Left ventricle myocardium inferior (tissue), 1 donor: ENCODE data around the gene DGKH. TPM values are rescaled to one million over a fixed set of nuclear protein-coding genes. Genes with fewer than 3 reads are reported as not detected.
A peak's percentile ranks its signal among the peaks of the same experiment; 100 is the strongest.

ENCODE experiments used
- DNase-seq: peaks from one replicate; pipeline ENCODE4 v3.0.0-alpha.2; 2020
- H3K27ac ChIP-seq: fragments of 200-600 bp; replicated peaks from 2 replicates; pipeline ENCODE4 v1.8.0; 2021
- H3K27me3 ChIP-seq: fragments of 200-600 bp; 2 replicates; pipeline ENCODE4 v1.8.0; 2021; ENCODE audit warnings: low read depth
- H3K36me3 ChIP-seq: fragments of 200-600 bp; 2 replicates; pipeline ENCODE4 v1.8.0; 2021
- H3K4me1 ChIP-seq: fragments of 200-600 bp; 2 replicates; pipeline ENCODE4 v1.8.0; 2021
- H3K4me3 ChIP-seq: fragments of 200-600 bp; 2 replicates; pipeline ENCODE4 v1.8.0; 2021; ENCODE audit warnings: mild to moderate bottlenecking, moderate library complexity
- H3K9me3 ChIP-seq: fragments of 200-600 bp; replicated peaks from 2 replicates; pipeline ENCODE4 v1.8.0; 2021
- intact Hi-C: fragments of 100-400 bp; cut with micrococcal nuclease; formaldehyde crosslinking; loops from one replicate; pipeline ENCODE4 v1.11.0; 2022
- total RNA-seq: library from RNA; stranded (reverse); fragmentation: NEBNext Ultra II Directional; extraction: Animal tissue kit (Norgen Biotek cat#: 25700); gene quantifications from one replicate; pipeline ENCODE4 v1.2.1, GENCODE V29; 2021
- TF ChIP-seq, protein P1 (sequence below): fragments of 200-600 bp; IDR thresholded peaks from 2 replicates; pipeline ENCODE4 v1.8.0; 2021; ENCODE audit warnings: antibody characterized with exemption, mild to moderate bottlenecking, borderline replicate concordance
- donor health status: DM: no; HTN: yes; CAD: no; lungs with severe emphysema.

DGKH gene
- total RNA-seq, 1 donor from 2014 or later = 4.8 TPM

DNA sequence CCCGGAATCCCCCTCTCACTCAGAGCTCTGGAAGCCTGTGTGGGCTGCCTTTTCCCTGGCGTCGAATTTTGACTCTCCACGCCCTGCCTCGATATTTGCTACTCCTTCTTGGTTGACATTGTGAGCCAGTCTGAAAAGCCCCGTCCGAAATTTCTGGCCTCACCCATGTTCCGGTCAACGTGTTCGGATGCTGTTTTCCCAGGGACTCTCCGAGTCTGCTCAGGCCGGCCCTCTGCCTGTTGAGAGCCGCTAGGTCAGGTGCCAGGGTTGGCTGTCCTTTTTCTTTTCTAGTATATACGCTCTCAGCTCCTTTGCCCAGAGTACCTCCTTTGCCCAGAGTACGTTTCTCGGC, 6.8 kb upstream of the DGKH start:
- H3K4me1 ChIP-seq = peaks cover 38% of the 10 kb centered on the region
- intact Hi-C loops = no loop called here
- no peaks in the 10 kb centered on the region for H3K36me3 ChIP-seq
- no peaks in the 10 kb centered on the region for H3K9me3 ChIP-seq
- TF ChIP-seq, protein P1, sequence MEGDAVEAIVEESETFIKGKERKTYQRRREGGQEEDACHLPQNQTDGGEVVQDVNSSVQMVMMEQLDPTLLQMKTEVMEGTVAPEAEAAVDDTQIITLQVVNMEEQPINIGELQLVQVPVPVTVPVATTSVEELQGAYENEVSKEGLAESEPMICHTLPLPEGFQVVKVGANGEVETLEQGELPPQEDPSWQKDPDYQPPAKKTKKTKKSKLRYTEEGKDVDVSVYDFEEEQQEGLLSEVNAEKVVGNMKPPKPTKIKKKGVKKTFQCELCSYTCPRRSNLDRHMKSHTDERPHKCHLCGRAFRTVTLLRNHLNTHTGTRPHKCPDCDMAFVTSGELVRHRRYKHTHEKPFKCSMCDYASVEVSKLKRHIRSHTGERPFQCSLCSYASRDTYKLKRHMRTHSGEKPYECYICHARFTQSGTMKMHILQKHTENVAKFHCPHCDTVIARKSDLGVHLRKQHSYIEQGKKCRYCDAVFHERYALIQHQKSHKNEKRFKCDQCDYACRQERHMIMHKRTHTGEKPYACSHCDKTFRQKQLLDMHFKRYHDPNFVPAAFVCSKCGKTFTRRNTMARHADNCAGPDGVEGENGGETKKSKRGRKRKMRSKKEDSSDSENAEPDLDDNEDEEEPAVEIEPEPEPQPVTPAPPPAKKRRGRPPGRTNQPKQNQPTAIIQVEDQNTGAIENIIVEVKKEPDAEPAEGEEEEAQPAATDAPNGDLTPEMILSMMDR = peak; percentile 67
- H3K27me3 ChIP-seq = no peaks in the 10 kb centered on the region
- peak overlapping the region; percentile 89 for H3K4me3 ChIP-seq
- peak; percentile 50 for DNase-seq
- H3K27ac ChIP-seq = peak overlapping the region; percentile 98

DNA sequence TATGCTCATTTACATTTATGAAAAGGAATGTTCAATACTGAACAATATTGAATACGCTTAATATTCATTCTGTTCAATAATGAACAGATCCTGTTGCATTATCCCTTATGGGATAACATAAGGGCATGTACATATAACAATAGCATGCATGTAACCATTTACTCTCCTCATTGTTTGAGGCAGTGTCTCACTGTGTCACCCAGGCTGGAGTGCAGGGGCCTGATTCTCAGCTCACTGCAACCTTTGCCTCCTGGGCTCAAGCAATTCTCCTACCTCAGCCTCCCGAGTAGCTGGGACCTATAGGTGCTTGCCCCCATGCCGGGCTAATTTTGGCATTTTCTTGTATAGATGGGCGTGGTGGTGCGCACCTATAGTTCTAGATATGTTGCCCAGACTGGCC, 4.8 kb upstream of the DGKH start:
- peaks cover 56% of the 10 kb centered on the region for H3K4me1 ChIP-seq
- H3K36me3 ChIP-seq = no peaks in the 10 kb centered on the region
- H3K27ac ChIP-seq = no peak overlapping the region
- DNase-seq = no peak
- no peaks in the 10 kb centered on the region for H3K27me3 ChIP-seq
- H3K4me3 ChIP-seq = no peak overlapping the region
- no peaks in the 10 kb centered on the region for H3K9me3 ChIP-seq
- intact Hi-C loops = no loop called here
- TF ChIP-seq, protein P1 = no peak

DNA sequence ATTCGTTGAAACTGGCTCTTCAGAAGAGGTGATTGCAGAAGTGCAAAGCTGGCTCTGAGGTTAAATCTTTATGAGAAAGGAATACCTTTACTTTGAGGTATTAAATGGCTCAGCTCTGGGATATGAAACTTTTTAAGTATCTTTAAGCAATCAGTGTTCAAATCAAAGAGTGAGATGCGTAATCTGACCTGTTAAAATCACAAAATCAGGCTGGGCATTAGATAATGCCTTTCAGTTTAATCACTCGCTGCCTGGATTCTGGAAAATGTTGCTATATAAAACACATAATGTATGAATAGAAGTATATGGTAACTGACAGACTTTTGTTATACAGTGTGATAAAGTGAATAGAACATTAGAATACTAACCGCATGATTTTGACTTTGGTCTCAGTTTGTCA, 2.0 kb upstream of the DGKH start:
- TF ChIP-seq, protein P1 = no peak
- H3K9me3 ChIP-seq = no peaks in the 10 kb centered on the region
- no peak overlapping the region for H3K4me3 ChIP-seq
- no peaks in the 10 kb centered on the region for H3K36me3 ChIP-seq
- intact Hi-C loops = no loop called here
- no peaks in the 10 kb centered on the region for H3K27me3 ChIP-seq
- DNase-seq = no peak
- peaks cover 50% of the 10 kb centered on the region for H3K4me1 ChIP-seq
- H3K27ac ChIP-seq = no peak overlapping the region

DNA sequence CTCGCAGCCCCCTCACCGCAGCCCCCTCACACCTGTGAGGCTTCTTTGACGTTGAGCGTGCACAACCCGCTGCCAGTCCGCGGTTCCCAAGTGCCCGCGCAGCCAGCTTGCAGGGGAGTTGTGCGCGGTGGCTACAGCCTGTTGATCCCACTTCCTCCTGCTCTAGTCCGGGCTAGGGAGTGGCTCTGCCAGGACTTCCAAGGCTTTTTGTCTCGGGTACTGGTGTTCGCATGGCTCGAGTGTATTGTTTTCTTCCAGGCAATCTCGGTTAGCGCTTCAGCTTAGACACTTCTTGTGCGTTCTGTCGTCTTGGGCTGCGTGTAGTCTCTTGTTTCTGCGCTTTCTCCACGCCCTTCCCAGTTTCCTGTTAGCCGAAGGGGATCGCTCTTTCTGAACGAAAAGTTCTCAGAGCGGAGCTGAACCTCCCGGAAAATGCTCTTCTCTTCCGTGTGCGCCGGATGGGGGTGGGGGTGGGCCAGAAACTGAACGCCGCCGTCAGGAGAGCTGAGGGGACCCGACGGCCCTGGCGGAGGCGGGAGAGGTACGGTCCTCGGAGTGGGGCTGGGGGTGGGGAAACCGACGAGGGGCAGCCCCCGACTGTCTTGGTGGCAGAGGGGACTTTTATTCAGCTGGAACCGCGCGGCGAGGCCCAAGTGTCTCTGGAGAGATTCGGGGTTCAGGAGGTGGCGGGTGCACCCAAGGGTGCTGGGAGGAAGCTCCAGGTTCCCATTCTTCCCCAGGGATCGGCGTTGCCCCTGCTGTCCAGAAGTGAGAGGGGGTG, 697 bp upstream of the DGKH start:
- Histone ChIP-seq H3K4me1 (peaks cover 38% of the 10 kb centered on the region), H3K4me3 (peak overlapping the region; percentile 91), H3K36me3 (no peaks in the 10 kb centered on the region), H3K27ac (peak overlapping the region; percentile 93), H3K9me3 (no peaks in the 10 kb centered on the region), H3K27me3 (no peaks in the 10 kb centered on the region)
- intact Hi-C loops = no loop called here
- DNase-seq = peak; percentile 29
- TF ChIP-seq, protein P1 = no peak

DNA sequence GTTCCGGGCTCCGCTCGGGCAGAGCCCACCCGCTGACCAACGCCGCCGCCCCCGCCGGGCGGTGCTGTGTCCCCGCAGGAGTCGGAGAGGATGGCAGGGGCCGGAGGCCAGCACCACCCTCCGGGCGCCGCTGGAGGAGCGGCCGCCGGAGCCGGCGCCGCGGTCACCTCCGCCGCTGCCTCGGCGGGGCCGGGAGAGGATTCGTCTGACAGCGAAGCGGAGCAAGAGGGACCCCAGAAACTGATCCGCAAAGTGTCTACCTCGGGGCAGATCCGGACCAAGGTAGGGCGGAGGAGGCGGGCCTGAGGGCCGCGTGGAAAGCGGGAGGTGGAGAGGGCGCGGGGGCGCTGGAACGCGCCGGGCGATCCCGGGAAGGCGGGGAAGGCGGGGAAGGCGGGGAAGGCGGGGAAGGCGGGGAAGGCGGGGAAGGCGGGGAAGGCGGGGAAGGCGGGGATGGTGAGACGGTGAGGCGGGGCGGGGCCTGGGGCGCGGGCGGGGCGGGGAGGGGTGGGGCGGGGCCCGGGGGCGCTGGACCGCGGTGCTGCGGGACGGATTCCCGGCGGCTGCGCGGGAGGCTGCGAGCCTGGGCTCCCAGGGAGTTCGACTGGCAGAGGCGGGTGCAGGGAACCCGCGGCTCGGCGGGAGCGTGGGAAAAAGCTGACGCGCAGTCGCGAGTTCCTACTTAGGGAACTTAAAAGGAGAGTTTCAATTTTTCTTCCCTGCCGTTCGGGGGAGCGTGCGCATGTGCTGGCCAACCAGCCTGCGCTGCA, 421 bp downstream of the DGKH start:
- Histone ChIP-seq H3K27me3 (no peaks in the 10 kb centered on the region), H3K36me3 (no peaks in the 10 kb centered on the region), H3K4me1 (peaks cover 38% of the 10 kb centered on the region), H3K9me3 (no peaks in the 10 kb centered on the region), H3K4me3 (peak overlapping the region; percentile 91), H3K27ac (peak overlapping the region; percentile 93)
- intact Hi-C loops = no loop called here
- peak; percentile 87 for DNase-seq
- TF ChIP-seq, protein P1 = peak; percentile 48
